ENCODE data around the gene PPP1R8. TPM values are rescaled to one million over a fixed set of nuclear protein-coding genes. Genes with fewer than 3 reads are reported as not detected.

Gene PPP1R8
- total and polyA plus RNA-seq, 2 experiments from 2014 or later, result 7.7 to 48.3 TPM

DNA sequence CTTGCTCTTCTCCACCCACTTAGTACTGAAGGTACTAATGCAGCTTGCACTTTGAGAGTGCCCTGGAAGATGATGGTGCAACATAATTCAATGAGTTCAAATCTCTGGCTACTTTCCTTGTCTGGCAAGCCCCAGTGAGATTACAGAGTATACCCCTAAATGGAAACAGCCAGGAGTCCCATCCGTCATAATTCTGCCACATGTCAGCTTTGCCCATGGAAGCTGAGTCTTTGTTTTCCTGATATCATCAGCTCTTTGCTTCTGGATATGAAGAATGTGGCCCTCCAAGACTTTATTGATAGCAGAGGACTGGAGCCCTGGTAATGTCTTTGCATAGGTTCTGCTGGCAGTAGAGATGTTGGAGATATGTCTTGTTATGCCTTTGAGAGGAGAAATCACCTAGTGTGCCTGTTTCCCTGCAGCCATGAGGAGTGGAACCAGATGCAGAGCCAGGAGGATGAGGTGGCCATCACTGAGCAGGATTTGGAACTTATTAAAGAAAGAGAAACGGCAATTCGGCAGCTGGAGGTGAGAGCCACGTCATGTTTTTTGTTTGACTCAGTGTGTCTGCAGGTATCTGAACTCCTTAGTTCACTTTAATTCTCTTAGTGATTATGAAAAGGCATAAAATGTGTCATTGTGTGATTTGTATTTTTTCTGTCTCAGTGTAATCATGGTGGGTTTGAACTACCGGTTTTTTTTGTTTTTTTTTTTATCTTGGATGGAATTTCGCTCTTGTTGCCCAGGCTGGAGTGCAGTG, 18.7 kb upstream of the PPP1R8 start:
- Histone ChIP-seq H3K9ac (no peak overlapping the region), H3K9me3 (ENCODE audit: low read depth) (no peaks in the 10 kb centered on the region), H3K4me3 (no peak overlapping the region), H3F3A (ENCODE audit: insufficient read depth) (0 out of 2 replicates have a peak, but pooled peaks cover 4% of the 10 kb centered on the region), H3K36me3 (ENCODE audit: low read depth) (peaks cover 27% of the 10 kb centered on the region), H3K27me3 (replicated peaks; ENCODE audit: insufficient read depth) (no peaks in the 10 kb centered on the region), H3K4me2 (ENCODE audit: unreplicated experiment) (no peak overlapping the region), H3K9me2 (ENCODE audit: insufficient read depth) (no peaks in the 10 kb centered on the region), H2AFZ (no peak overlapping the region), H3K79me2 (ENCODE audit: insufficient read depth) (0 out of 2 replicates have a peak, but pooled peaks cover 4% of the 10 kb centered on the region), H3K4me1 (ENCODE audit: insufficient read depth) (peaks cover 4% of the 10 kb centered on the region; the same call in 1 of the 2 replicates), H4K20me1 (ENCODE audit: insufficient read depth) (no peaks in the 10 kb centered on the region), H3K27ac (no peak overlapping the region)
- in situ Hi-C loops (cut with MboI), result no loop called here
- 88 to 93% methylated on average over 6 of the region's 6 CpGs for WGBS, 2 experiments (ENCODE audit: low coverage in 1 of 2, low lambda C conversion rate in 2 of 2, missing lambda C conversion rate in 2 of 2)
- DNase-seq, result no peak
- TF ChIP-seq EZH2phosphoT487 (IDR thresholded peaks at IDR 0.05; ENCODE audit: insufficient read depth, low read depth) (no peak), EZH2 (IDR thresholded peaks at IDR 0.05; ENCODE audit: insufficient read depth, poor library complexity, severe bottlenecking) (no peak)

DNA sequence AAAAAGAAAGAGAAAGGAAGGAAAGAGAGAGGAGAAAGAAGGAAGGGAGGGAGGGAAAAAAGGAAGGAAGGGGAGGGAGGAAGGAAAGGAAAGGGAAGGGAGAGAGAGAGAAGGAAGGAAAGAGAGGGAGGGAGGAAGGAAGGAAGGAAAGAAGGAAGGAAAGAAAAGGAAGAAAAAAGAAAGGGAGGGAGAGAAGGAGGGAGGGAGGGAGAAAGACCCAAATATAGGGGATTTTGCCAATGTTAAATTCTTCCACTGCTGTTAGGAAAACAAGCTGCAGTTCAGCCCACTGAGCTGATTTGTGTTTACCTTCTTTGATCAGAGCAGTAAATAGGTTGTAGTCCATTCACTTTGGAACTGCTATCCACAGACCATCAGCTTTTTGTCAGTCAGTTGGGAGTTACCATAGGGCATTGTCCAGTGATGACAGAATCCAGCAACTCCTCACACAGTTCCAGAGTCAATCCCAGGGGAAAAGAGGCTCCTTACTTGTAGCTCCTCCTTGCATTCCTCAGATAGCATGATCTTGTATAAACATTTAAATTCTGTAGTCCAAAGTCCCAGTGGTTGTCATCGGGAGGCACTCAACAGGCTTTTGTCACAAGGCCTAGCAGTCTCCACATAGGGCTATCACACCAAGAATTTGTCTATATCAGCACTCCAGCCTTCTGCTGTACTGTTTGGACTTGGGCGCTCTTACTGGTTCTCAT, 13.5 kb upstream of the PPP1R8 start:
- no peak for TF ChIP-seq EZH2phosphoT487 (IDR thresholded peaks at IDR 0.05; ENCODE audit: insufficient read depth, low read depth)
- TF ChIP-seq EZH2 (IDR thresholded peaks at IDR 0.05; ENCODE audit: insufficient read depth, poor library complexity, severe bottlenecking), result no peak
- peak overlapping the region; percentile 1 for H3K4me2 ChIP-seq (ENCODE audit: unreplicated experiment)

DNA sequence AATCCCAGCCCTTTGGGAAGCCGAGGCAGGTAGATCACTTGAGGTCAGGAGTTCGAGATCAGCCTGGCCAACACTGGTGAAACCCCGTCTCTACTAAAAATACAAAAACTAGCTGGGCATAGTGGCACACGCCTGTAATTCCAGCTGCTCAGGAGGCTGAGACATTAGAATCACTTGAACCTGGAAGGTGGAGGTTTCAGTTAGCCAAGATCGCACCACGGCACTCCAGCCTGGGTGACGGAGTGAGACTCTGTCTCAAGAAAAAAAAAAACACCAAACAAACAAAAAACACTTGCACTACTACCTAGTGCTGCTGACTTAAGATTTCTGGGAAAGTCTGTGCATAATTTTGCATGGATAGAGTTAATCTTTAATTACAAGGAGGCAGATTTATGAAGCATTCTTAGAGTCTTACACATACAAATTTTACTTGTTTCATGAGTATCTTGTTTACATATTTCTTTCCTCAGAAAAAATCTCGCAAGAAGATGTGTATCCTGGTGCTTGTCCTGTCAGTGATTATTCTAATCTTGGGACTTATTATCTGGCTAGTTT, 8.7 kb upstream of the PPP1R8 start:
- no peak for DNase-seq
- Histone ChIP-seq H3K9ac (no peak overlapping the region), H3F3A (ENCODE audit: insufficient read depth) (0 out of 2 replicates have a peak, but pooled peaks cover 1% of the 10 kb centered on the region), H3K4me1 (ENCODE audit: insufficient read depth) (peaks cover 8% of the 10 kb centered on the region; the same call in 1 of the 2 replicates), H3K4me3 (no peak overlapping the region), H3K9me2 (ENCODE audit: insufficient read depth) (no peaks in the 10 kb centered on the region), H2AFZ (no peak overlapping the region), H3K27ac (no peak overlapping the region), H3K79me2 (ENCODE audit: insufficient read depth) (no peaks in the 10 kb centered on the region; the same call in 1 of the 2 replicates), H4K20me1 (ENCODE audit: insufficient read depth) (no peaks in the 10 kb centered on the region), H3K36me3 (ENCODE audit: low read depth) (peaks cover 65% of the 10 kb centered on the region), H3K4me2 (ENCODE audit: unreplicated experiment) (no peak overlapping the region), H3K9me3 (ENCODE audit: low read depth) (no peaks in the 10 kb centered on the region), H3K27me3 (replicated peaks; ENCODE audit: insufficient read depth) (no peaks in the 10 kb centered on the region)
- 88 to 93% methylated on average over 8 of the region's 8 CpGs for WGBS, 2 experiments (ENCODE audit: low coverage in 1 of 2, low lambda C conversion rate in 2 of 2, missing lambda C conversion rate in 2 of 2)
- TF ChIP-seq EZH2 (IDR thresholded peaks at IDR 0.05; ENCODE audit: insufficient read depth, poor library complexity, severe bottlenecking) (no peak), EZH2phosphoT487 (IDR thresholded peaks at IDR 0.05; ENCODE audit: insufficient read depth, low read depth) (no peak)
- in situ Hi-C loops (cut with MboI), result no loop called here

More for the DNA sequence above, 13.5 kb upstream of the PPP1R8 start:
- Histone ChIP-seq H3K4me1 (ENCODE audit: insufficient read depth) (peaks cover 11% of the 10 kb centered on the region; the same call in 1 of the 2 replicates), H2AFZ (no peak overlapping the region), H3K9me2 (ENCODE audit: insufficient read depth) (no peaks in the 10 kb centered on the region), H3K9ac (no peak overlapping the region), H4K20me1 (ENCODE audit: insufficient read depth) (no peaks in the 10 kb centered on the region), H3K27me3 (replicated peaks; ENCODE audit: insufficient read depth) (no peaks in the 10 kb centered on the region), H3K27ac (peak overlapping the region; percentile 29), H3K79me2 (ENCODE audit: insufficient read depth) (no peaks in the 10 kb centered on the region), H3K9me3 (ENCODE audit: low read depth) (no peaks in the 10 kb centered on the region), H3K36me3 (ENCODE audit: low read depth) (peaks cover 58% of the 10 kb centered on the region), H3F3A (ENCODE audit: insufficient read depth) (0 out of 2 replicates have a peak, but pooled peaks cover 4% of the 10 kb centered on the region), H3K4me3 (no peak overlapping the region)
- peak; percentile 84 for DNase-seq
- WGBS, 2 experiments (ENCODE audit: low coverage in 1 of 2, low lambda C conversion rate in 2 of 2, missing lambda C conversion rate in 2 of 2), result 67 to 73% methylated on average over 2 of the region's 2 CpGs
- in situ Hi-C loops (cut with MboI), result no loop called here

DNA sequence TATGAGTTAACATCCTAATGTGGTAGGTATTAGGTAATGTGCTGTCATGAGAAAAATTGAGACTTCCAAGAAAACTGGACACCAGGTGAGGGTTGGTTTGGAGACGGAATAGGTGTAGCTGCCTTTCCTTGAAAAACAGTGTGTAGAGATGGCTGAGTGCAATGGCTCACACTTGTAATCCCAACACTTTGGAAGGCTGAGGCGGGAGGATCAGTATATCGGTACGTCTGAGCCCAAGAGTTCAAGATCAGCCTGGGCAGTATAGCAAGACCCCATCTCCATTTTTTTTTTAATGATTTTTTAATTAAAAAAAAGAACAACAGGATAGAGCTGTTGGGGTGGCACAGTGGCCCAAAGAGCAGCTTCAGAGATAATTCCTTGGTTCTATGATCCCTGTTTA, 6.8 kb upstream of the PPP1R8 start:
- peaks cover 51% of the 10 kb centered on the region for H3K36me3 ChIP-seq (ENCODE audit: low read depth)
- no peaks in the 10 kb centered on the region; the same call in 1 of the 2 replicates for H3K79me2 ChIP-seq (ENCODE audit: insufficient read depth)
- H2AFZ ChIP-seq, result no peak overlapping the region
- no peak overlapping the region for H3K27ac ChIP-seq
- no peak for TF ChIP-seq EZH2phosphoT487 (IDR thresholded peaks at IDR 0.05; ENCODE audit: insufficient read depth, low read depth)
- no peak for TF ChIP-seq EZH2 (IDR thresholded peaks at IDR 0.05; ENCODE audit: insufficient read depth, poor library complexity, severe bottlenecking)
- WGBS, 2 experiments (ENCODE audit: low coverage in 1 of 2, low lambda C conversion rate in 2 of 2, missing lambda C conversion rate in 2 of 2), result 97 to 99% methylated on average over 4 of the region's 4 CpGs
- no peak overlapping the region for H3K9ac ChIP-seq
- no peaks in the 10 kb centered on the region for H3K9me3 ChIP-seq (ENCODE audit: low read depth)
- in situ Hi-C loops (cut with MboI), result no loop called here
- DNase-seq, result no peak
- peaks cover 12% of the 10 kb centered on the region for H3F3A ChIP-seq (ENCODE audit: insufficient read depth)
- H4K20me1 ChIP-seq (ENCODE audit: insufficient read depth), result no peaks in the 10 kb centered on the region
- H3K9me2 ChIP-seq (ENCODE audit: insufficient read depth), result no peaks in the 10 kb centered on the region
- H3K27me3 ChIP-seq (replicated peaks; ENCODE audit: insufficient read depth), result no peaks in the 10 kb centered on the region
- H3K4me2 ChIP-seq (ENCODE audit: unreplicated experiment), result no peak overlapping the region
- no peaks in the 10 kb centered on the region for H3K4me1 ChIP-seq (ENCODE audit: insufficient read depth)
- no peak overlapping the region for H3K4me3 ChIP-seq

Data from GM23248 (cell line).